Left cardiac atrium (tissue), 4 donors: ENCODE data around the gene RABGEF1. TPM values are rescaled to one million over a fixed set of nuclear protein-coding genes. Genes with fewer than 3 reads are reported as not detected.
"Not testable (repeated sequence)": the region's sequence is repeated elsewhere in the genome, so short reads cannot be mapped to it uniquely, and the experiment has no call there.

Source experiments
- ATAC-seq, 2 donors: fragments of 200-7000 bp; cut with Tn5 transposase; one replicate each; pipeline ENCODE4 v1.9.1; 2020; ENCODE audit warnings: mild to moderate bottlenecking in 2 of 2, moderate library complexity in 2 of 2
- DNase-seq: peaks from one replicate; pipeline ENCODE4 v3.0.0-alpha.2; 2020
- intact Hi-C, 2 donors: fragments of 100-400 bp; cut with DNase I; formaldehyde crosslinking; loops; one replicate each; pipeline versions ENCODE4 v1.14.1 to v1.15.1; 2022 to 2023
- long read RNA-seq: library from polyadenylated mRNA; unstranded; transcript quantifications from one replicate; pipeline ENCODE4 v2.0.0, GENCODE V29; 2021
- total RNA-seq, 2 donors: library from RNA; stranded (reverse); fragmentation: NEBNext Ultra II Directional; extraction: Animal tissue kit (Norgen Biotek cat#: 25700); gene quantifications; one replicate each; pipeline ENCODE4 v1.2.1, GENCODE V29; 2021
- donor health status: DM: no; HTN: yes; CAD: no.
- donor health status: DM: no; HTN: yes; CAD: no; lungs with severe emphysema.
- donor health status: DM: yes; HTN: yes; CAD: no.
- donor health status: Dilated cardiomyopathy.

RABGEF1 gene
- 10 to 100 TPM; 16.0 to 20.8 TPM for total RNA-seq
- long read RNA-seq, transcript RABGEF1-201 (9 exons, 3,733 nt) = major isoform, 11 of 24 reads
- long read RNA-seq, partial matches to known transcripts = 6 of 24 reads
- long read RNA-seq, other reads (novel, unspliced or antisense) = 6 of 24 reads

DNA sequence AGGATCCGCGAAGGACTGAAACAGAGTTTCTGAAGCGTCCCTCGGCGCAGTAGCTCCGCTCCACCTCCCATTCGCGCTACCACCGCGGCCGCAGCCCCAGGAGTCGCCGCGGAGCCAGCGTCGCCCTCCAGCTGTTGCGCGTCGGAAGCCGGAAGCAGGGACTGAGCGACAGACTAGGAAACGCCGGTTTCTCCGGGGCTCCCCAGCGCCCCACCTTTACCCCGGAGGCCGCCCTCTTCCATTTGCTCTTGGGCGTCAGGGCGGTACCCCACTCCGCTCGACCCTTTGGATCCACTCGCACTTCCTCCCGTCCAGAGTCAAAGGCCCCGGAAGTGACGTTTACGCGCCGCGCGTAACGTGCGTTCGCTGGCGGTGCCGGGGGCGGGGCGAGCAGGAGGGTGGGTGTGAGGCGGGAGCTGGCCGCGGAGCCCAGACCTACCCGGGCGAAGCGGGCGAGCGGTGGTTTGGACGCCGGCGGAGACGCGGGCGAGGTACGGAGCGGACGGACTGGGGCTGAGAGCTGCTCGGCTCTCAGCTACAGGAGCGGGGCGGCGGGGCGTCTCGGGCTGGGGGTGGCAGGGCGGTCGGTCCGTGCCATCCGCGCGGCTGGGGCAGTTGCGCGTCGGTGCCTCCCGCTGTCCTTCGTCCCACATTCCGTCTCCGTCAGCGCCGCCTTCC lies at the start of gene RABGEF1:
Gene RABGEF1, plus strand, starts transcription at position 432 of the 678 bp plus-strand sequence. CDS start 31,167 bp downstream, outside the sequence.
- ATAC-seq (peak; percentile 97 to 98), DNase-seq (peak; percentile 99)
- intact Hi-C loops = no loop called here

DNA sequence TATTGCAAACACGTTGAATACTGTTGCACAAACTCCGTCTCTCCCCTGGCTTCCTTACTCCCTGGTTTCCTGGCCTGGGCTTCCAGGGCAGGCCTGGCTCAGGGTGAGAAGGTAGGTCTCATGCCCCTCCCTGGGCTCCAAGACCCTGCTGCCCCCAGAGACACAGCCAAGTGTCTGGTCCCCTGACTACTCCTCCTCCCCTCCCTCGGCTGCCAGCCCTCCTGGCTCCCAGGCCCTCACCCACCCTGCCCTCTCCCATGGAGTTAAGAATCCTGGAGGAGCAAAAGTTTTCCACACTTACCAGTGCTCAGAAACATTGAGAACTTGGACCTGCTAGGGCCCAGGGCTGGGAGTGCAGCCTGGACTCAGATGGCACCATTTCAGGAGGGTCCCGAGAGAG lies 47.2 kb upstream of the RABGEF1 start:
- ATAC-seq (no peak), DNase-seq (no peak)
- intact Hi-C loops = no loop called here

DNA sequence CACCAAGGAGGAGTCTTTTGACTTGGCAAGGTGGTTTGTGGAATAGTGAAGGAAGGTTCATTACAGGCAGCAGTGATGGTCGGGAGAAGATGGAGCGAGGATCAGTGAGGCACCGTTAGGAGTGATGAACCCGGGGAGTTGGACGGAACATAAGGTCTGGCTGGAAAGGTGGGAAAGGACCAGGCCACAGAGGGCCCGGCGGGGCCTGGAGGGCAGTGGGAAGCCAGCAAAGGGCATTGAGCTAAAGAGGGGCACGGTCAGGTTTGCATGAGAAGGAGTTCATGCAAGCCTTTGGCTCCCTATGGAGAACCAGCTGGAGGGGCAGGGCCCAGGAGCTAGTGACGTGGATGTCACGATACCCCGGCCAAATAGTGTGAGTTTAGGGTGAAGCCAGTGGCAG lies 46.2 kb upstream of the RABGEF1 start:
- DNase-seq = no peak

GRCh38 chr7:66695417-66695816 lies 45.1 kb upstream of the RABGEF1 start:
- DNase-seq, intact Hi-C loops, ATAC-seq: not testable (repeated sequence)

More for the DNA sequence above, 46.2 kb upstream of the RABGEF1 start:
- ATAC-seq = no peak
- intact Hi-C loops = no loop called here

GRCh38 chr7:66696134-66696533 lies 44.4 kb upstream of the RABGEF1 start:
- DNase-seq, ATAC-seq, intact Hi-C loops: not testable (repeated sequence)

GRCh38 chr7:66696774-66697191 lies 43.8 kb upstream of the RABGEF1 start:
- DNase-seq (no peak), ATAC-seq (peak in 1 of 2 donors; percentile 4)
- intact Hi-C loops = no loop called here

DNA sequence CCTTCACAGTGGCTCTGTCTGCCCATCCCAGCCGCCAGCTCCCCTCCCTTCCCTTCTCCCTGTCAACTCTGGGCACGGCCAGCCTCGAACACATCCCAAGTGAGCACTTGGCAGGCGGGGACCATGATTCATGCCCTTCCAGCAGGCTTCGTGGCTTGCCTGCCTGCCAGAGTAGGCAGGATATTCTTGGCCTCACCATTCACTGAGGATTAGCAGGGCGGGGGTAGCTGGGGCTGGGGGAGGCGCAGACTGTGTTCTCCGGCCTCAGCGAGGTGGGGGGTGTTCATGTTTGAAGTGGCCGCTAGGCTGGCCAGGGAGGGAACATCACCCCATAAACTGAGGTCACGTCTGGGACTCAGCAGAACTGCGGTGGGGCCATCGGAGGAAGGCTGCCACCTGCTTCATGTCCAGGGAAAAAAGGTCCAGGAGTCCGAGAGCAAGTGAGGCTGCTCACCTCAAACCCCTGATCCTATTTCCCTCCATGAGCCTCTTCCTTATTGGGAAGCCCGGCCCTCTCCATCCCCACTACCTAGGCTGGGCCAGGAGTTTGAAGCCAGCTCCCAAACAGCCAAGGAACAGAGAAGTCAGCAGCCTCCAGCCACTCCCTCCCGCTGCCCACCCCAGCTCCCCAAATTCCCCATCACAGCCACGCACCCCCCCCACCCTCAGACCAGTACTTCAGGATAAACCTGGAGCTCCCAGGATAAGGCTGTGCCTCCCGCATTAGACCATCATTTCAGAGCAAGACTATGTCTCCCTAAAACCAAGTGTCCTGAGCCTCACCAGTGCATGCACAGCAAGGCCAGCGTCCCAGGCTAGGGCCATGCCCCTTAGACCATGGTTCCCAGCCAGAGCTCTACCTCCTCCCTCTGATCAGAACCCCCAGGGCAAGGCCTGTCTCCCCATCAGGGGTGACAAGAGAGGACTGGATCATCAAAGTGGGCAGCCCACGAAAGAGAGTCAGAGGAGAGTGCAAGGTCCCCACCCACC lies 42.8 kb upstream of the RABGEF1 start:
- ATAC-seq (peak; percentile 64 to 78), DNase-seq (peak; percentile 69)
- intact Hi-C loops = no loop called here

GRCh38 chr7:66698652-66699205 lies 41.8 kb upstream of the RABGEF1 start:
- intact Hi-C loops = no loop called here
- DNase-seq (no peak), ATAC-seq (no peak)

GRCh38 chr7:66699998-66700397 lies 40.5 kb upstream of the RABGEF1 start:
- DNase-seq = peak; percentile 57
- peak; percentile 35 to 86 for ATAC-seq

DNA sequence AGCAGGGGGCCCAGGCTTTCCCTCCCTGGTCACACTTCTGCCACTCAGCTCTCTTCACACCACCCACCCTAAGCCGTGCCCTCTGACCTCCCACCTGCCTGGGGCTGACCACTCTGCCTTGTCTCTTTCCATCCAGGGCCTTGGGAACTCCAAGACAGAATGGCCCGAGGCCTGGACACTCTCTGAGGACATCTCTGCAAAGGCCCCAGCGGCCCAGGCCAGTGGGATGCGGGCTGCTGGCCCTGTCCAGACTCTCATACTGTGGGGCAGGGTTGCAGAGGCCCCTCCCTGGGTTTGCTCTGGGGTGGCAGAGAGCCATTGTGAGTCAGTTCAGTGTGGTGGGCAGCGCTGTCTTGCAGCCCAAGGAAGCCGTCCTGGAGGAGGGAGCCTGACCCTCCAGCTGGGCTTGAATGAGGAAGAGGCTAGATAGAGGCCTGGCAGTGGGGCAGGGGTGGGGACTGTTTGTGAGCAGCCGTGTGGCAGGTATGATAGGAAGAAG lies 39.9 kb upstream of the RABGEF1 start:
- intact Hi-C loops = no loop called here
- DNase-seq (no peak), ATAC-seq (no peak)

More at GRCh38 chr7:66699998-66700397, 40.5 kb upstream of the RABGEF1 start:
- intact Hi-C loops = no loop called here

GRCh38 chr7:66707825-66708224 lies 32.7 kb upstream of the RABGEF1 start:
- intact Hi-C loops = no loop called here
- ATAC-seq (no peak), DNase-seq (no peak)

DNA sequence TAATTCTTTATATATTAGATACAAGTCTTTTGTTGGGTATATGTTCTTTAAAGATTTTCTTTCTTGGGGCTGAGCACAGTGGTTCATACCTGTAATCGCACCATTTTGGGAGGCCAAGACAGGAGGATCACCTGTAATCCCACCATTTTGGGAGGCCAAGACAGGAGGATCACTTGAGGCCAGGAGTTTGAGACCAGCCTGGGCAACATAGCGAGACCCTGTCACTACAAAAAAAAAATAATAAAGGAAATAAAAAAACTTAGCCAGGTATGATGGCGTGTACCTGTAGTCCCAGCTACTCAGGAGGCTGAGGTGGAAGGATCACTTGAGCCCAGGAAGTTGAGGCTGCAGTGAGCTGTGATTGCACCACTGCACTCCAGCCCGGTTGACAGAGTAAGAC lies 29.8 kb upstream of the RABGEF1 start:
- intact Hi-C loops, DNase-seq, ATAC-seq: not testable (repeated sequence)

- intact Hi-C loops = no loop called here
- ATAC-seq = no peak
- no peak for DNase-seq
Measured at GRCh38 chr7:66713687-66714086, 26.8 kb upstream of the RABGEF1 start.

DNA sequence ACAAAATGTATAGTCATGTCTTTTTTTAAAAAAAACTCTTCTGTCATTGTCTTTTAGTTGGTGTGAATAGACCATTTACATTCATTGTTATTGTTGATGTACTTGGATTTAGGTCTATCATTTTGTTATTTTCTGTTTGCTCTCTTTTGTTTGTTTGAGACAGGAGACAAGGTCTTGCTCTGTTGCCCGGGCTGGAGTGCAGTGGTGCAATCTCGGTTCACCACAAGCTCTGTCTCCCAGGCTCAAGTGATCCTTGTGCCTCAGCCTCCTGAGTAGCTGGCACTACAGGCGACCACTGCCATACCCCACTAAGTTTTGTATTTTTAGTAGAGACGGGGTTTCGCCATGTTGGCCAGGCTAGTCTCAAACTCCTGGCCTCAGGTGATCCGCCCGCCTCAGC lies 23.9 kb upstream of the RABGEF1 start:
- intact Hi-C loops, ATAC-seq, DNase-seq: not testable (repeated sequence)

DNA sequence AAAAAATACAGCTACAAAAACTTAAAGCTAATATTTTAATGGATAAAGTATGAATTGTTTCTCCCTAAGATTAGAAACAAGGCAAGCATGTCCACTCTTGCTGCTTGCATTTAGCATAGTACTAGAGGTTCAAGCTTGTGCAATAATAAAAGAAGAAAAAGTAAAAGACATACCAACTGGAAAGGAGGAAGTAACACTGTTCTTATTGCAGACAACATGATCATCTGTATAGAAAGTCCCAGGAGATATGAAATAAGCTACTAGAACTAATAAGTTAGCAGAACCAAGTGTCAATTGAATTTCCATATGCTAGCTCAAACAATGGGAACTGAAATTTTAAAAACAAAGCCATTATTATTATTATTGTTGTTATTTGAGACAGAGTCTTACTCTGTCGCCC lies 20.0 kb upstream of the RABGEF1 start:
- ATAC-seq = no peak
- DNase-seq = no peak
- intact Hi-C loops = no loop called here

DNA sequence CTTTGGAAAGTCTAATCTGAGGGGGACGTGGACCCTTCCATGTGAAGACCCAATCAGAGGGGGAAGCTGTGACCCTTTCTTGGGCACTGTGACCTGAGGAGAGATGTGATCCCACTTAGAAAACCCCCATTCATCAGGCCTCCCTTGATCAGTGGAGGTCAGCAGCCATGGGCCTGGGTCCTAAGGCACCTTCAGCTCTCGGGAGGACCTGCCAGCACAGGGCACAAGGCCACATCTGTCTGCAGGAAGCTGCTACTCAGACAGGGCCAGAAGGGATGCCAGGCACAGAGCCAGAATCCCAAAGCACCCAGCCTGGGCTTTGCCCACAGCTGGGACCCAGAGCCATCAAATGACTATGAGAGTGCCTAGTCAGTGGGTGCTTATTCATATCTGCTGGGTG lies 14.7 kb upstream of the RABGEF1 start:
- DNase-seq = no peak
- intact Hi-C loops = no loop called here
- ATAC-seq = no peak

GRCh38 chr7:66727058-66727457 lies 13.5 kb upstream of the RABGEF1 start:
- ATAC-seq (no peak), DNase-seq (no peak)
- intact Hi-C loops = no loop called here

GRCh38 chr7:66728571-66728970 lies 12.0 kb upstream of the RABGEF1 start:
- ATAC-seq (no peak), DNase-seq (no peak)
- intact Hi-C loops = no loop called here

GRCh38 chr7:66729274-66729673 lies 11.3 kb upstream of the RABGEF1 start:
- ATAC-seq (no peak), DNase-seq (no peak)
- intact Hi-C loops = no loop called here
